Endothelial cell of umbilical vein (primary cell): ENCODE data around the gene SEC14L1. TPM values are rescaled to one million over a fixed set of nuclear protein-coding genes. Genes with fewer than 3 reads are reported as not detected.

Source experiments
- BruUV-seq: library from RNA; stranded (reverse); fragments of 400-500 nt; replicated peaks from 2 replicates; lab custom pipeline; 2021; lab: Mats Ljungman, UMichigan
- CTCF ChIA-PET: fragments of 300-600, 350-600 bp; sonication (Branson Sonifier 250); formaldehyde crosslinking; loops from one replicate; lab custom pipeline; 2021; ENCODE audit warnings: antibody characterized with exemption, inconsistent platforms; lab: Charles Lee
- POLR2A ChIA-PET: fragments of 300-600, 350-600 bp; sonication (Branson Sonifier 250); formaldehyde crosslinking; loops from one replicate; lab custom pipeline; 2021; ENCODE audit warnings: antibody characterized with exemption, inconsistent platforms; lab: Charles Lee
- DNase-seq: peaks from one replicate; pipeline ENCODE4 v3.0.0-alpha.2; 2011; ENCODE audit warnings: low read depth, low spot score
- FAIRE-seq: peaks from 2 replicates; lab custom pipeline; 2011; peaks lifted over from hg19 to GRCh38; lab: Jason Lieb, UNC
- H2AFZ ChIP-seq: 2 replicates; pipeline ENCODE4 v1.6.0; 2012; ENCODE audit warnings: low read depth, low read length, control low read depth, inconsistent platforms
- H3K27ac ChIP-seq: 2 replicates; pipeline ENCODE4 v1.5.1; 2011; ENCODE audit warnings: low read depth, mild to moderate bottlenecking, control low read depth, low read length, moderate library complexity; ENCODE audit not compliant: insufficient read depth
- H3K27me3 ChIP-seq, 2 experiments: 2 replicates each; pipeline versions ENCODE4 v1.6.0 to v1.6.1; 2011; ENCODE audit warnings: low read length in 2 of 2, mixed read lengths in 1 of 2; ENCODE audit not compliant: control insufficient read depth in 2 of 2, insufficient read depth in 2 of 2
- H3K36me3 ChIP-seq, 2 experiments: 2 replicates in 1 of 2; 3 replicates in 1 of 2; pipeline ENCODE4 v1.5.1; 2011; ENCODE audit warnings: low read length in 2 of 2, mild to moderate bottlenecking in 1 of 2, moderate library complexity in 1 of 2; ENCODE audit not compliant: control insufficient read depth in 2 of 2, insufficient read depth in 2 of 2; ENCODE audit errors: extremely low read depth in 1 of 2
- H3K4me1 ChIP-seq: 3 replicates; pipeline ENCODE4 v1.5.1; 2011; ENCODE audit warnings: mild to moderate bottlenecking, low read length; ENCODE audit not compliant: control insufficient read depth, insufficient read depth; ENCODE audit errors: extremely low read depth
- H3K4me2 ChIP-seq: 2 replicates; pipeline ENCODE4 v1.6.1; 2011; ENCODE audit warnings: low read length, control low read depth, mixed read lengths; ENCODE audit not compliant: insufficient read depth
- H3K4me3 ChIP-seq, 3 experiments: fragments of 200-600 bp in 1 of 3; sonication (generic), shearing (Covaris generic) in 1 of 3; replicated peaks in 1 of 3; 2 replicates each; pipeline ENCODE4 v1.5.1; 2011 to 2016; ENCODE audit warnings: control low read depth in 3 of 3, low read length in 3 of 3, mild to moderate bottlenecking in 2 of 3, inconsistent platforms in 1 of 3, low read depth in 1 of 3, moderate library complexity in 1 of 3; ENCODE audit not compliant: insufficient read depth in 1 of 3
- H3K79me2 ChIP-seq: 2 replicates; pipeline ENCODE4 v1.6.0; 2012; ENCODE audit warnings: low read length, inconsistent platforms; ENCODE audit not compliant: control insufficient read depth, insufficient read depth
- H3K9ac ChIP-seq: replicated peaks from 2 replicates; pipeline ENCODE3; 2011; ENCODE audit warnings: low read length, control low read depth; ENCODE audit not compliant: insufficient read depth; ENCODE audit errors: extremely low read depth
- H3K9me1 ChIP-seq: replicated peaks from 3 replicates; pipeline ENCODE4 v1.6.0; 2011; ENCODE audit warnings: mild to moderate bottlenecking, low read length; ENCODE audit not compliant: control insufficient read depth, insufficient read depth; ENCODE audit errors: extremely low read depth
- H3K9me3 ChIP-seq: replicated peaks from 2 replicates; pipeline ENCODE4 v1.5.1; 2012; ENCODE audit warnings: low read length, inconsistent platforms; ENCODE audit not compliant: control insufficient read depth, insufficient read depth
- H4K20me1 ChIP-seq: replicated peaks from 2 replicates; pipeline ENCODE3; 2011; ENCODE audit warnings: mild to moderate bottlenecking, low read length; ENCODE audit not compliant: control insufficient read depth, insufficient read depth; ENCODE audit errors: extremely low read depth
- CTCF ChIP-seq, 2 donors: IDR thresholded peaks; 1 replicate in 1 of 2; 2 replicates in 1 of 2; pipeline ENCODE4 v1.5.1; 2011; ENCODE audit warnings: low read length in 2 of 2, mild to moderate bottlenecking in 2 of 2, moderate library complexity in 2 of 2, control low read depth in 1 of 2, inconsistent platforms in 1 of 2, low read depth in 1 of 2; ENCODE audit not compliant: insufficient read depth in 1 of 2; ENCODE audit errors: extremely low read depth in 1 of 2
- EZH2 ChIP-seq: IDR thresholded peaks from 2 replicates; pipeline ENCODE4 v1.6.1; 2012; ENCODE audit warnings: borderline replicate concordance, low read depth, mild to moderate bottlenecking, moderate library complexity, low read length, inconsistent platforms; ENCODE audit not compliant: severe bottlenecking
- FOS ChIP-seq: IDR thresholded peaks from 2 replicates; pipeline ENCODE4 v1.6.1; 2011; ENCODE audit warnings: mild to moderate bottlenecking, low read length, moderate library complexity, borderline replicate concordance; ENCODE audit not compliant: insufficient read depth
- GATA2 ChIP-seq: IDR thresholded peaks from 2 replicates; pipeline ENCODE4 v1.7.0; 2011; ENCODE audit warnings: low read depth, mild to moderate bottlenecking, moderate library complexity, mixed read lengths, low read length; ENCODE audit not compliant: insufficient read length, insufficient read depth
- JUN ChIP-seq: IDR thresholded peaks from 2 replicates; pipeline ENCODE4 v1.6.1; 2011; ENCODE audit warnings: borderline replicate concordance, low read depth; ENCODE audit not compliant: insufficient read length, insufficient read depth
- MAX ChIP-seq: IDR thresholded peaks from 2 replicates; pipeline ENCODE4 v1.6.1; 2011; ENCODE audit not compliant: insufficient read depth, insufficient read length
- MYC ChIP-seq: IDR thresholded peaks from one replicate; pipeline ENCODE4 v1.6.1; 2011; ENCODE audit warnings: mild to moderate bottlenecking, low read depth, low read length
- POLR2A ChIP-seq: IDR thresholded peaks from 2 replicates; pipeline ENCODE4 v1.6.1; 2012; ENCODE audit warnings: low read depth, mild to moderate bottlenecking, control low read depth, low read length
- POLR2AphosphoS5 ChIP-seq: IDR thresholded peaks from 2 replicates; pipeline ENCODE4 v1.6.1; 2012; ENCODE audit warnings: low read depth, mild to moderate bottlenecking, control low read depth, low read length, moderate library complexity; ENCODE audit not compliant: insufficient read depth
- dilution Hi-C: fragments of 300-500 bp; cut with MboI; formaldehyde crosslinking; loops from one replicate; pipeline ENCODE4 v1.15.0; 2019; ENCODE audit warnings: low sequenced_read_pairs; ENCODE audit not compliant: extremely low pct_ligation_motif_present
- intact Hi-C: fragments of 100-400 bp; cut with micrococcal nuclease; formaldehyde crosslinking; loops from one replicate; pipeline ENCODE4 v1.10.0; 2022
- polyA plus RNA-seq, 4 experiments: library from polyadenylated mRNA; depleted of rRNA in 3 of 4; stranded (reverse) in 3 of 4; unstranded in 1 of 4; fragments of >200 nt; gene quantifications; 2 replicates each; pipeline versions ENCODE4 v1.2.1 to v1.2.3, GENCODE V29; 2011 to 2012; ENCODE audit warnings: missing spikeins in 1 of 4
- total RNA-seq: library from RNA; stranded (reverse); gene quantifications from 2 replicates; pipeline ENCODE4 v1.2.3, GENCODE V29; 2021

SEC14L1 gene
- total and polyA plus RNA-seq, 2 donors (not counting 3 experiments of a cell fraction or from before 2014, with no cell fraction given): 215 to 631 TPM

DNA sequence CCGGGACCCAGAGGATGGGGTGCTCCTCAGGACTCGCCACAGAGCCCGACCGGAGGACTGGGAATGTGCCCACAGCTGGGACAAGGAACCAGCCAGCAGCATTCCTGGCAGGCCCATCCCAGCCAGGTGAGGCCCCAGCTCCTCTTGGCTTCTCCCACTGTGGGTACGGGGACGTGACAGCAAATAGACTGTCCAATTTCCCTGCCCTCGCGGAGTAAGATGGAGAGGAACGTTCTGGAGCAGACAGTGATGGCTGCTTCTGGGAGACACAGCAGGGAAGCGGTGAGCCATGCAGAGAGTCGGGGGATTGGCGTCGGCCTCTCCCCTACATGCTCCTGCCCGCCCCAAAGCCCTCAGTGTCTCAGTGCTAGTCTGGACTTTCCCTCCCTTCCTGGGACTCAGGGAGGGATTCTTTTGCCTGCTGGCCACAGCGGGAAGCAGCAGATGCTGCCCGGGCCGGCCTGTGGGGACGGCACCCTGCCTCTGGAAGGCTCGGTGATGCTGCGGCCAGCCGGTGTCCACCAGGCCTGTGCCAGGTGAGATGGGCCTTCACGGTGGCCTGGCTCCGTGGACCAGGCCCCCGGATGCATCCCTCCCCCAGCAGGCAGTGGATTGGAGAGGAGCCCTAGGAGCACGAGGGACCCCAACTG lies 89.1 kb downstream of the SEC14L1 start:
- Histone ChIP-seq H3K9me3 (no peaks in the 10 kb centered on the region), H4K20me1 (no peaks in the 10 kb centered on the region), H2AFZ (no peak overlapping the region), H3K9me1 (no peaks in the 10 kb centered on the region), H3K4me3 (no peak overlapping the region), H3K4me2 (no peak overlapping the region), H3K79me2 (no peaks in the 10 kb centered on the region), H3K4me1 (peaks cover 12% of the 10 kb centered on the region), H3K27ac (no peak overlapping the region), H3K27me3 (no peaks in the 10 kb centered on the region), H3K9ac (no peak overlapping the region), H3K36me3 (no peaks in the 10 kb centered on the region)
- DNase-seq (no peak), FAIRE-seq (no peak)
- TF ChIP-seq POLR2AphosphoS5 (peak; percentile 16), JUN (no peak), EZH2 (no peak)
- POLR2A ChIA-PET: interaction anchor here (0.5 kb wide), 1 partner anchor 139 kb away, joined by 3 read pairs; no protein-coding TSS in a partner anchor
- dilution Hi-C loops (no loop called here), intact Hi-C loops (no loop called here)
- no TSS peak for BruUV-seq
- CTCF ChIA-PET: no interaction called here

DNA sequence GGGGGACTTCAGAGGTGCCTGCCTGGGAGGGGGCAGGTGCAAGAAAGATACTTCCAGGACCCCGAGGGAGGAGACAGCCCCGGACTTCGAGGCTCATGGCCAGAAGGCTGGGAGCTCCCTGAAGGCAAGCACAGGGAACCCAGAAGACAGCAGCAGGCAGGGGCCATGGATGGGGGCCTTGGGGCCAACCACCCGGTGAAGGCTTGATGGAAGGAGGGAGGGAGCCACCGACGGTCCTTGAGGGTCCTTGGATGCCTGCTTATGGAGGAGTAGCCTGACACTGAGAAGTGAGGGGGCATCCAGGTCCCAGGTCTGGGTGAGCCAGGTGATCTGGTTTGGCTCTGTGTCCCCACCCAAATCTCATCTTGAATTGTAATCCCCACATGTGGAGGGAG lies 89.7 kb downstream of the SEC14L1 start:
- H3K4me2 ChIP-seq: no peak overlapping the region
- H4K20me1 ChIP-seq: no peaks in the 10 kb centered on the region
- dilution Hi-C loops: no loop called here
- H2AFZ ChIP-seq: no peak overlapping the region
- H3K9ac ChIP-seq: no peak overlapping the region
- H3K4me1 ChIP-seq: peaks cover 17% of the 10 kb centered on the region
- H3K36me3 ChIP-seq: no peaks in the 10 kb centered on the region
- no peak overlapping the region for H3K27ac ChIP-seq
- TF ChIP-seq FOS (no peak), POLR2AphosphoS5 (no peak), POLR2A (no peak), GATA2 (no peak), MAX (no peak), JUN (no peak), MYC (no peak), CTCF (IDR thresholded peaks at IDR 0.05; ENCODE audit: extremely low read depth in 1 of 2, insufficient read depth in 1 of 2, low read depth in 1 of 2, low read length in 2 of 2) (no peak), EZH2 (no peak)
- CTCF ChIA-PET: no interaction called here
- FAIRE-seq (no peak), DNase-seq (no peak)
- H3K27me3 ChIP-seq: no peaks in the 10 kb centered on the region
- no peak overlapping the region for H3K4me3 ChIP-seq
- H3K9me3 ChIP-seq: no peaks in the 10 kb centered on the region
- intact Hi-C loops: no loop called here
- POLR2A ChIA-PET: no interaction called here
- no TSS peak for BruUV-seq
- H3K79me2 ChIP-seq: no peaks in the 10 kb centered on the region
- no peaks in the 10 kb centered on the region for H3K9me1 ChIP-seq
